ENCODE data around the gene FOXO1.

The FOXO1 gene

DNA sequence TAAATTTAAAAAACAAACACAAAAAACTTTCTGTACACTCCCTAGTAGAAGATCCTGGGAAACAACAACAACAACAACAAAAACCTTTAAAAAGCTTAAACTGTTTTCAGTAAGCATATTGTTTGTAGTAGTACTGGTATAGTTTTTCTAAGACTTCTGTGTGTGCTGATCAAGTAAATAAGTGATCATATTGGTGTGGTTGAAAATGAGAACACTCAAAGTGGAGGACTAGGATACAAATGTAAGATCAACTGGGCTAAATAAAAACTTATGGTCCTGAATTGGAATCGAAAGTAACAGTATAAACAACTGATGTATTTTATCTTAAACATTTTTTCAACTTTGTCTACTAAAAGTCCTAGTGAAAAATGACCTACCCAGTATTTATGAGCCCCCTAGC lies 135.5 kb downstream of the FOXO1 start:
- ChIA-PET POLR2A (no interaction called here), CTCF (no interaction called here)
- no peak overlapping the region for H3K4me3 ChIP-seq (ENCODE audit: low read depth, low read length)
- TF ChIP-seq, protein P1, sequence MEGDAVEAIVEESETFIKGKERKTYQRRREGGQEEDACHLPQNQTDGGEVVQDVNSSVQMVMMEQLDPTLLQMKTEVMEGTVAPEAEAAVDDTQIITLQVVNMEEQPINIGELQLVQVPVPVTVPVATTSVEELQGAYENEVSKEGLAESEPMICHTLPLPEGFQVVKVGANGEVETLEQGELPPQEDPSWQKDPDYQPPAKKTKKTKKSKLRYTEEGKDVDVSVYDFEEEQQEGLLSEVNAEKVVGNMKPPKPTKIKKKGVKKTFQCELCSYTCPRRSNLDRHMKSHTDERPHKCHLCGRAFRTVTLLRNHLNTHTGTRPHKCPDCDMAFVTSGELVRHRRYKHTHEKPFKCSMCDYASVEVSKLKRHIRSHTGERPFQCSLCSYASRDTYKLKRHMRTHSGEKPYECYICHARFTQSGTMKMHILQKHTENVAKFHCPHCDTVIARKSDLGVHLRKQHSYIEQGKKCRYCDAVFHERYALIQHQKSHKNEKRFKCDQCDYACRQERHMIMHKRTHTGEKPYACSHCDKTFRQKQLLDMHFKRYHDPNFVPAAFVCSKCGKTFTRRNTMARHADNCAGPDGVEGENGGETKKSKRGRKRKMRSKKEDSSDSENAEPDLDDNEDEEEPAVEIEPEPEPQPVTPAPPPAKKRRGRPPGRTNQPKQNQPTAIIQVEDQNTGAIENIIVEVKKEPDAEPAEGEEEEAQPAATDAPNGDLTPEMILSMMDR (IDR thresholded peaks at IDR 0.05; ENCODE audit: insufficient read depth, low read length, missing control alignments) = no peak
- DNase-seq (ENCODE audit: low read depth, low spot score) = no peak

DNA sequence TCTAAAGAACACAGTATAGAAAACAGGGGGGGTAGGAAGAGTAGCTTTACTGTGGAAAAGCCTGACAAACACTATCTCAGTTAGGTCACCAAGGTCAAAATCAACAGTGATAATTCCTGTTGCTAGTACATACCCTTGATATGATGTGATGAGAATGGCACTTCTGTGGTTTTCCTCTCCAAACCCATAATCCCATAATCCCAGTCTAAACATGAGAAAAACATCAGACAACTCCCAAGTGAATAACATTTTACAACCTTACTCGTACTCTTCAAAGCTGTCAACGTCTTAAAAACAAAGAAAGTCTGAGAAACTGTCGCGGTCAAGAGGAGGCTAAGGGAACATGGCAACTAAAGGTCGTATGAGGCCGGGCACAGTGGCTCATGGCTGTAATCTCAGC lies 137.6 kb downstream of the FOXO1 start:
- DNase-seq (ENCODE audit: low read depth, low spot score) = no peak
- ChIA-PET POLR2A (no interaction called here), CTCF (no interaction called here)
- no peak overlapping the region for H3K4me3 ChIP-seq (ENCODE audit: low read depth, low read length)
- TF ChIP-seq, protein P1 (IDR thresholded peaks at IDR 0.05; ENCODE audit: insufficient read depth, low read length, missing control alignments) = no peak

- DNase-seq (ENCODE audit: low read depth, low spot score) = no peak
- CTCF ChIA-PET = no interaction called here
- TF ChIP-seq, protein P1 (IDR thresholded peaks at IDR 0.05; ENCODE audit: insufficient read depth, low read length, missing control alignments) = no peak
- no peak overlapping the region for H3K4me3 ChIP-seq (ENCODE audit: low read depth, low read length)
- POLR2A ChIA-PET = no interaction called here
These were observed 138.5 kb downstream of the FOXO1 start for GRCh38 chr13:40527914-40528313.

DNA sequence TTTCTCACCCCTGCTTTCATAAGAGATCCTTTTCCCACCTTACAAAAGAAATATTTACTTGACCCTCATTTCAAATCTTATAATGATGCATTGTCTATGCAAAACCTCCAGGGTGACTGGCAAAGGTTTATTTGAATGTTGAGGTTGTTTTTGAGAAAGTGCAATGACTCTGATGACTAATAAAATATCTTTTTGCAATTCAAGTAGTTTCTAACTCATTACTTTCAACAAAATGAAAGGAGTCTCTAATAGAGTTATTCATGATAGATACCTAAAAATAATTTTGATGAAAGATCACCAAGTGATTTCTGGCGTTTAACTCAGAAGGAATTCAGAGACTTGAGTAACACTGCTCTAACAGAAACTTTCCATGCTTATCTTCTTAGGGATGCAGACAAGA lies 144.2 kb downstream of the FOXO1 start:
- TF ChIP-seq, protein P1 (IDR thresholded peaks at IDR 0.05; ENCODE audit: insufficient read depth, low read length, missing control alignments) = no peak
- POLR2A ChIA-PET = no interaction called here
- CTCF ChIA-PET = no interaction called here
- no peak for DNase-seq (ENCODE audit: low read depth, low spot score)
- H3K4me3 ChIP-seq (ENCODE audit: low read depth, low read length) = no peak overlapping the region

- no peak overlapping the region for H3K4me3 ChIP-seq (ENCODE audit: low read depth, low read length)
- no peak for DNase-seq (ENCODE audit: low read depth, low spot score)
- ChIA-PET POLR2A (no interaction called here), CTCF (no interaction called here)
- TF ChIP-seq, protein P1 (IDR thresholded peaks at IDR 0.05; ENCODE audit: insufficient read depth, low read length, missing control alignments) = no peak
These were observed 145.5 kb downstream of the FOXO1 start for GRCh38 chr13:40520916-40521315.

DNA sequence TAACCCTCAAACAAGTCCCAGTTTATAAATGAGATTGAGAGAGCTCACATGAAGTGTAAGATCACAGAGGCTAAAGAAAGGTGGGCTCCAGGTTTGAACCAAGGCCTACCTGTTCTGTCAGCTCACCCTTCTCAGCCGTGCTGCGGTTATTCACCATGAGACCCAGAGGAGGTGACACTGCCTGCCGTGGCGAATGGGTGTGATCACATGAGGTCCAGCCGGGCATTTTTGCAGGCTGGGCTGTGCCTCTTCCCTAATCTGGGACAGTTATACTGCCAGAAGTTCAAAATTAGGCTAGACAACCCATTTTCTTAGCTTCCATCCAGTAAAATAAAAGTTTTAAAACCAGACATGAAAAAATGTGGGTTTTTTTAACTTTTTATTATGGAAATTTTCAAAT lies 146.8 kb downstream of the FOXO1 start:
- TF ChIP-seq, protein P1 (IDR thresholded peaks at IDR 0.05; ENCODE audit: insufficient read depth, low read length, missing control alignments) = no peak
- H3K4me3 ChIP-seq (ENCODE audit: low read depth, low read length) = no peak overlapping the region
- ChIA-PET CTCF (no interaction called here), POLR2A (interaction anchor here (0.5 kb wide), 1 partner anchor 16 kb away, joined by 3 read pairs; no protein-coding TSS in a partner anchor)
- no peak for DNase-seq (ENCODE audit: low read depth, low spot score)
